Natural killer cell (primary cell): ENCODE measurements around the gene SLC39A13. TPM values are rescaled to one million over a fixed set of nuclear protein-coding genes. Genes with fewer than 3 reads are reported as not detected.

ENCODE experiments used
- ATAC-seq, 3 donors: fragments of 150-1000 bp in 2 of 3; fragments of 200-7000 bp in 1 of 3; cut with Tn5 transposase; 1 replicate in 1 of 3; 2 replicates in 2 of 3; pipeline ENCODE4 v1.10.0; 2021; ENCODE audit warnings: mild to moderate bottlenecking in 2 of 3, moderate library complexity in 2 of 3
- DNase-seq, 2 donors: peaks; one replicate each; pipeline versions ENCODE4 v3.0.0 to v3.0.0-alpha.2; 2013 to 2021; ENCODE audit warnings: mixed read lengths in 1 of 2
- H3K27ac ChIP-seq: one replicate; pipeline ENCODE4 v1.5.1; 2013; ENCODE audit warnings: mild to moderate bottlenecking, low read length
- H3K27me3 ChIP-seq: one replicate; pipeline ENCODE4 v1.6.1; 2013; ENCODE audit warnings: low read length; ENCODE audit not compliant: control insufficient read depth, insufficient read depth
- H3K36me3 ChIP-seq: one replicate; pipeline ENCODE4 v1.6.1; 2013; ENCODE audit warnings: low read length; ENCODE audit not compliant: control insufficient read depth, insufficient read depth
- H3K4me1 ChIP-seq: one replicate; pipeline ENCODE4 v1.6.1; 2013; ENCODE audit warnings: low read length; ENCODE audit not compliant: control insufficient read depth, insufficient read depth
- H3K4me3 ChIP-seq: one replicate; pipeline ENCODE4 v1.5.1; 2013; ENCODE audit warnings: low read length
- H3K9me3 ChIP-seq: one replicate; pipeline ENCODE4 v1.6.1; 2013; ENCODE audit warnings: low read length; ENCODE audit not compliant: control insufficient read depth, insufficient read depth
- H3K27ac Mint-ChIP-seq, 2 donors: one replicate each; pipeline ENCODE4 v1.8.0; 2022; ENCODE audit warnings: mild to moderate bottlenecking in 2 of 2, mixed read lengths in 2 of 2, moderate library complexity in 1 of 2
- H3K27me3 Mint-ChIP-seq, 2 donors: one replicate each; pipeline ENCODE4 v1.8.0; 2022; ENCODE audit warnings: low read depth in 2 of 2, mixed read lengths in 2 of 2
- H3K36me3 Mint-ChIP-seq: one replicate; pipeline ENCODE4 v1.8.0; 2022; ENCODE audit warnings: mixed read lengths
- H3K4me1 Mint-ChIP-seq, 2 donors: one replicate each; pipeline ENCODE4 v1.8.0; 2022; ENCODE audit warnings: mixed read lengths in 2 of 2
- H3K4me3 Mint-ChIP-seq: one replicate; pipeline ENCODE4 v1.8.0; 2022; ENCODE audit warnings: mild to moderate bottlenecking, moderate library complexity, mixed read lengths
- H3K9me3 Mint-ChIP-seq, 2 donors: one replicate each; pipeline ENCODE4 v1.8.0; 2022; ENCODE audit warnings: mixed read lengths in 2 of 2
- CTCF ChIP-seq: fragments of 200-600 bp; IDR thresholded peaks from one replicate; pipeline ENCODE4 v1.8.0; 2022; ENCODE audit warnings: antibody characterized with exemption
- WGBS: methylation state at CpG from one replicate; pipeline ENCODE4 v1.1.7; 2013; ENCODE audit warnings: missing lambda C conversion rate; ENCODE audit not compliant: insufficient coverage; 5-methylcytosine and 5-hydroxymethylcytosine counted together
- intact Hi-C: fragments of 100-400 bp; cut with micrococcal nuclease; formaldehyde crosslinking; loops from one replicate; pipeline ENCODE4 v1.14.2; 2022
- total RNA-seq, 4 donors: library from RNA; stranded (reverse); fragments of 120-200 nt in 1 of 4; gene quantifications; one replicate each; pipeline versions ENCODE4 v1.2.3 to v1.2.4, GENCODE V29; 2013 to 2022

SLC39A13 gene
- total RNA-seq, 3 donors from 2014 or later (not counting 1 experiment from before 2014, with no cell fraction given), result 29.1 to 34.7 (median 32.6) TPM

- Mint-ChIP-seq H3K27ac (no peak overlapping the region), H3K9me3 (no peaks in the 10 kb centered on the region), H3K36me3 (no peaks in the 10 kb centered on the region), H3K4me1 (peaks cover 0 to 6% of the 10 kb centered on the region in 2 donors), H3K27me3 (no peaks in the 10 kb centered on the region), H3K4me3 (no peak overlapping the region)
- Histone ChIP-seq H3K36me3 (no peaks in the 10 kb centered on the region), H3K4me1 (no peaks in the 10 kb centered on the region), H3K27me3 (no peaks in the 10 kb centered on the region), H3K4me3 (no peak overlapping the region), H3K27ac (no peak overlapping the region), H3K9me3 (no peaks in the 10 kb centered on the region)
- no peak for ATAC-seq
- DNase-seq, result no peak
- WGBS, result 100% methylated on average over 4 of the region's 4 CpGs
- intact Hi-C loops, result no loop called here
- TF ChIP-seq CTCF, result no peak
Observed at GRCh38 chr11:47445840-47446239, 37.5 kb downstream of the SLC39A13 start.

- H3K4me1 Mint-ChIP-seq, result peaks cover 0 to 6% of the 10 kb centered on the region in 2 donors
- H3K27me3 Mint-ChIP-seq, result no peaks in the 10 kb centered on the region
- no peak overlapping the region for H3K4me3 ChIP-seq
- 84% methylated on average over 9 of the region's 9 CpGs for WGBS
- H3K4me3 Mint-ChIP-seq, result no peak overlapping the region
- ATAC-seq, result no peak
- intact Hi-C loops, result no loop called here
- H3K36me3 ChIP-seq, result no peaks in the 10 kb centered on the region
- no peak for DNase-seq
- H3K27me3 ChIP-seq, result no peaks in the 10 kb centered on the region
- no peak overlapping the region for H3K27ac ChIP-seq
- H3K9me3 ChIP-seq, result no peaks in the 10 kb centered on the region
- peak overlapping the region in 1 of 2 donors; percentile 10 for H3K27ac Mint-ChIP-seq
- H3K36me3 Mint-ChIP-seq, result no peaks in the 10 kb centered on the region
- H3K4me1 ChIP-seq, result no peaks in the 10 kb centered on the region
- H3K9me3 Mint-ChIP-seq, result no peaks in the 10 kb centered on the region
- TF ChIP-seq CTCF, result no peak
Observed at GRCh38 chr11:47446833-47447232, 38.4 kb downstream of the SLC39A13 start.

- intact Hi-C loops, result no loop called here
- WGBS, result 92% methylated on average over 12 of the region's 12 CpGs
- Mint-ChIP-seq H3K27me3 (no peaks in the 10 kb centered on the region), H3K36me3 (no peaks in the 10 kb centered on the region), H3K4me1 (peaks cover 0 to 6% of the 10 kb centered on the region in 2 donors), H3K4me3 (no peak overlapping the region), H3K27ac (no peak overlapping the region), H3K9me3 (no peaks in the 10 kb centered on the region)
- Histone ChIP-seq H3K4me3 (no peak overlapping the region), H3K27me3 (no peaks in the 10 kb centered on the region), H3K9me3 (no peaks in the 10 kb centered on the region), H3K27ac (no peak overlapping the region), H3K36me3 (no peaks in the 10 kb centered on the region), H3K4me1 (no peaks in the 10 kb centered on the region)
- no peak for TF ChIP-seq CTCF
- DNase-seq, result no peak
- ATAC-seq, result no peak
Observed at GRCh38 chr11:47447906-47448305, 39.5 kb downstream of the SLC39A13 start.
